ENCODE measurements around the gene ETV5. TPM values are rescaled to one million over a fixed set of nuclear protein-coding genes. Genes with fewer than 3 reads are reported as not detected.

The ETV5 gene
- total and polyA plus RNA-seq, 2 of the 4 experiments (the other 2 are of a cell fraction): 15.7 to 20.1 TPM

- TF ChIP-seq MAZ (IDR thresholded peaks at IDR 0.05; ENCODE audit: borderline replicate concordance, low read depth, low read length) (no peak), ELK1 (IDR thresholded peaks at IDR 0.05; ENCODE audit: borderline replicate concordance, low read depth, low read length) (no peak), NFE2L2 (IDR thresholded peaks at IDR 0.05; ENCODE audit: low read depth, low read length) (no peak), USF2 (IDR thresholded peaks at IDR 0.05; ENCODE audit: low read depth, low read length) (no peak), BHLHE40 (IDR thresholded peaks at IDR 0.05; ENCODE audit: low read depth, low read length) (no peak), FOS (IDR thresholded peaks at IDR 0.05; ENCODE audit: low read depth, low read length) (no peak), CTCF (conservative IDR thresholded peaks at IDR 0.05; ENCODE audit: low read depth, low read length) (no peak), RCOR1 (IDR thresholded peaks at IDR 0.05; ENCODE audit: insufficient replicate concordance, low read length) (no peak), MXI1 (IDR thresholded peaks at IDR 0.05; ENCODE audit: borderline replicate concordance, low read depth, low read length) (no peak), CEBPB (IDR thresholded peaks at IDR 0.05; ENCODE audit: low read depth, low read length) (no peak), CHD1 (IDR thresholded peaks at IDR 0.05; ENCODE audit: low read depth, low read length) (no peak), MAFK (IDR thresholded peaks at IDR 0.05; ENCODE audit: low read depth, low read length) (no peak), SMC3 (IDR thresholded peaks at IDR 0.05; ENCODE audit: low read depth, low read length) (no peak), POLR2A (IDR thresholded peaks at IDR 0.05; ENCODE audit: low read depth, low read length) (no peak), RFX5 (IDR thresholded peaks at IDR 0.05; ENCODE audit: low read depth, low read length) (no peak), RAD21 (IDR thresholded peaks at IDR 0.05; ENCODE audit: low read length) (no peak)
- no peak overlapping the region for H3K23ac ChIP-seq (ENCODE audit: low read depth, low read length)
- no peak overlapping the region for H3K14ac ChIP-seq (replicated peaks; ENCODE audit: low read depth, low read length)
- H2BK20ac ChIP-seq (ENCODE audit: low read depth, low read length): no peak overlapping the region
- H3K56ac ChIP-seq (ENCODE audit: extremely low read depth, insufficient read depth, low read length): no peak overlapping the region
- no peak overlapping the region for H4K8ac ChIP-seq (ENCODE audit: low read depth in 2 of 2, low read length in 2 of 2)
- dilution Hi-C loops (cut with HindIII; ENCODE audit: low sequenced_read_pairs, unreplicated experiment) (no loop called here), in situ Hi-C loops (cut with MboI; ENCODE audit: low sequenced_read_pairs) (no loop called here), intact Hi-C loops (cut with micrococcal nuclease) (no loop called here)
- H3K9me1 ChIP-seq (ENCODE audit: insufficient read depth, low read length): no peaks in the 10 kb centered on the region; the same call in 1 of the 2 replicates
- peak; percentile 84 for DNase-seq
- no peaks in the 10 kb centered on the region; the same call in 1 of the 2 replicates for H3K27me3 ChIP-seq (ENCODE audit: control insufficient read depth, insufficient read depth, low read length)
- no peak overlapping the region for H3K4ac ChIP-seq (ENCODE audit: low read depth, low read length)
- H3K4me3 ChIP-seq (ENCODE audit: insufficient read depth, low read depth, low read length): no peak overlapping the region
- peaks cover 4% of the 10 kb centered on the region; the same call in 1 of the 2 replicates for H3K4me1 ChIP-seq (ENCODE audit: control insufficient read depth, insufficient read depth, low read length)
- H3K79me1 ChIP-seq (ENCODE audit: low read depth in 1 of 2, low read length in 2 of 2): no peaks in the 10 kb centered on the region
- H4K5ac ChIP-seq (ENCODE audit: low read depth, low read length): no peak overlapping the region
- no peak overlapping the region for H2BK5ac ChIP-seq (ENCODE audit: low read depth, low read length, poor library complexity, severe bottlenecking)
- H2BK120ac ChIP-seq (ENCODE audit: low read depth, low read length): no peak overlapping the region
- H3K9me3 ChIP-seq (ENCODE audit: control insufficient read depth, insufficient read depth, low read length): no peaks in the 10 kb centered on the region
- ChIA-PET CTCF (no interaction called here), POLR2A (ENCODE audit: unreplicated experiment) (no interaction called here)
- WGBS, 2 experiments (ENCODE audit: extremely low coverage in 2 of 2, insufficient read length in 1 of 2): 0% methylated on average over 2 of the region's 5 CpGs; no CpG with 5 or more reads in 1 of the 2 experiments
- H2AK5ac ChIP-seq (ENCODE audit: low read depth, low read length): no peak overlapping the region
- no peak overlapping the region; the same call in 1 of the 2 replicates for H4K91ac ChIP-seq (ENCODE audit: insufficient read depth, low read depth, low read length)
- H2AK9ac ChIP-seq (replicated peaks; ENCODE audit: low read depth, low read length, poor library complexity): no peak overlapping the region
- H3K36me3 ChIP-seq (ENCODE audit: control insufficient read depth, insufficient read depth, low read length): no peaks in the 10 kb centered on the region
- no peak overlapping the region for H3K9ac ChIP-seq (ENCODE audit: low read depth, low read length)
- H3K18ac ChIP-seq (ENCODE audit: low read depth, low read length): no peak overlapping the region
- H2AFZ ChIP-seq (replicated peaks; ENCODE audit: low read length, poor library complexity): peak overlapping the region; percentile 66
- H3K4me2 ChIP-seq (ENCODE audit: low read depth, low read length): no peak overlapping the region
- no TSS peak for BruUV-seq (replicated peaks)
- no peaks in the 10 kb centered on the region for H4K20me1 ChIP-seq (ENCODE audit: insufficient read depth, low read length)
- H2BK15ac ChIP-seq (ENCODE audit: low read depth, low read length): no peak overlapping the region
- no peak overlapping the region for H3K27ac ChIP-seq (ENCODE audit: insufficient read depth, low read length)
- peak; percentile 25; the same call in 1 of the 2 replicates for ATAC-seq (ENCODE audit: low read depth)
Measured at GRCh38 chr3:186025161-186025560, 83.7 kb downstream of the ETV5 start.

Measured in IMR-90 (cell line).